HG03135 (cell line): Measurements from ENCODE around the gene IL4R.
"Not testable (repeated sequence)": the region's sequence is repeated elsewhere in the genome, so short reads cannot be mapped to it uniquely, and the experiment has no call there.

ENCODE experiments used
- ATAC-seq: cut with Tn5 transposase; IDR thresholded peaks from one replicate; pipeline ENCODE4 v1.9.1; 2021; ENCODE audit warnings: mild to moderate bottlenecking, moderate library complexity; ENCODE audit not compliant: unreplicated experiment

Gene IL4R

GRCh38 chr16:27401768-27402568, 88.2 kb downstream of the IL4R start, which contains the start of gene IL21R:
Gene IL21R, plus strand, starts transcription at chr16:27402174. Its CDS starts 27,898 bp downstream, at chr16:27430072.
- peak; percentile 49 for ATAC-seq

GRCh38 chr16:27402569-27402963, 88.8 kb downstream of the IL4R start:
- no peak for ATAC-seq

GRCh38 chr16:27402964-27403600, 89.3 kb downstream of the IL4R start:
- ATAC-seq, result no peak

GRCh38 chr16:27403601-27403992, 89.8 kb downstream of the IL4R start:
- ATAC-seq, result no peak

GRCh38 chr16:27404163-27404823, 90.5 kb downstream of the IL4R start:
- ATAC-seq, result no peak

GRCh38 chr16:27405546-27406451, 92.0 kb downstream of the IL4R start:
- ATAC-seq, result no peak

GRCh38 chr16:27406511-27407128, 92.8 kb downstream of the IL4R start:
- ATAC-seq, result no peak

- no peak for ATAC-seq
These were observed 93.4 kb downstream of the IL4R start for GRCh38 chr16:27407133-27407532.

- ATAC-seq, result no peak
These were observed 94.3 kb downstream of the IL4R start for GRCh38 chr16:27408012-27408601.

- ATAC-seq, result no peak
These were observed 94.8 kb downstream of the IL4R start for GRCh38 chr16:27408602-27409031.

- ATAC-seq, result not testable (repeated sequence)
These were observed 96.2 kb downstream of the IL4R start for GRCh38 chr16:27409958-27410357.

GRCh38 chr16:27410761-27411160, 97.0 kb downstream of the IL4R start:
- ATAC-seq, result no peak

GRCh38 chr16:27413956-27414355, 100.2 kb downstream of the IL4R start:
- ATAC-seq, result no peak
